GM12878 (cell line): ENCODE results near the gene PPP1R14D. TPM values are rescaled to one million over a fixed set of nuclear protein-coding genes. Genes with fewer than 3 reads are reported as not detected.
A peak's percentile ranks its signal among the peaks of the same experiment; 100 is the strongest.

Source experiments
- ATAC-seq: fragments of 200-7000 bp; cut with Tn5 transposase; 3 replicates; pipeline ENCODE4 v1.9.1; 2020; ENCODE audit warnings: mild to moderate bottlenecking, moderate library complexity
- BruUV-seq: library from RNA; stranded (reverse); fragments of 400-500 nt; replicated peaks from 2 replicates; lab custom pipeline; 2021; lab: Mats Ljungman, UMichigan
- CTCF ChIA-PET: fragments of 300-600 bp; sonication (Branson Sonifier 250); formaldehyde crosslinking; extraction: SDS; loops from one replicate; lab custom pipeline; 2021; ENCODE audit warnings: inconsistent platforms; lab: Yijun Ruan, JAX
- POLR2A ChIA-PET: fragments of 350-600 bp; formaldehyde crosslinking; extraction: SDS; loops from one replicate; lab custom pipeline; 2021; ENCODE audit warnings: inconsistent platforms; lab: Charles Lee
- RAD21 ChIA-PET: fragments of 300-600 bp; sonication (Branson Sonifier 250); formaldehyde crosslinking; loops from one replicate; lab custom pipeline; 2023; ENCODE audit warnings: antibody characterized with exemption; ENCODE audit not compliant: unreplicated experiment; lab: Charles Lee
- SMC1A ChIA-PET: fragments of 300-600 bp; sonication (Branson Sonifier 250); formaldehyde crosslinking; loops from one replicate; lab custom pipeline; 2023; ENCODE audit not compliant: unreplicated experiment, uncharacterized antibody; lab: Charles Lee
- DNase-seq: peaks from one replicate; pipeline ENCODE4 v3.0.0-alpha.2; 2011; ENCODE audit warnings: low read depth, low spot score
- FAIRE-seq: peaks from 3 replicates; lab custom pipeline; 2011; peaks lifted over from hg19 to GRCh38; lab: Jason Lieb, UNC
- H2AFZ ChIP-seq: 2 replicates; pipeline ENCODE4 v1.6.0; 2011; ENCODE audit warnings: low read depth, low read length, control low read depth; ENCODE audit not compliant: control insufficient read depth
- H3K27ac ChIP-seq: 2 replicates; pipeline ENCODE4 v1.5.1; 2011; ENCODE audit warnings: control low read depth; ENCODE audit not compliant: control insufficient read depth, insufficient read depth
- H3K27me3 ChIP-seq, 2 experiments: replicated peaks in 1 of 2; 2 replicates each; pipeline versions ENCODE4 v1.6.0 to v1.6.1; 2011; ENCODE audit warnings: low read length in 1 of 2; ENCODE audit not compliant: control insufficient read depth in 2 of 2, insufficient read depth in 2 of 2
- H3K36me3 ChIP-seq, 2 experiments: 2 replicates each; pipeline ENCODE4 v1.5.1; 2011; ENCODE audit warnings: low read length in 1 of 2; ENCODE audit not compliant: control insufficient read depth in 2 of 2, insufficient read depth in 2 of 2
- H3K4me1 ChIP-seq: 2 replicates; pipeline ENCODE4 v1.6.1; 2011; ENCODE audit warnings: mild to moderate bottlenecking, low read length, moderate library complexity, mixed read lengths; ENCODE audit not compliant: control insufficient read depth, insufficient read depth
- H3K4me2 ChIP-seq: 2 replicates; pipeline ENCODE4 v1.6.0; 2011; ENCODE audit warnings: control low read depth; ENCODE audit not compliant: control insufficient read depth, insufficient read depth
- H3K4me3 ChIP-seq: fragments of 200-600 bp; sonication (generic); 2 replicates; pipeline ENCODE4 v1.5.1; 2016
- H3K79me2 ChIP-seq: 2 replicates; pipeline ENCODE4 v1.6.0; 2011; ENCODE audit warnings: low read length; ENCODE audit not compliant: control insufficient read depth, insufficient read depth
- H3K9ac ChIP-seq: 2 replicates; pipeline ENCODE4 v1.8.0; 2011; ENCODE audit warnings: low read length, control low read depth, mixed read lengths; ENCODE audit not compliant: control insufficient read depth, insufficient read depth
- H3K9me3 ChIP-seq: replicated peaks from 3 replicates; pipeline ENCODE4 v1.5.1; 2011; ENCODE audit warnings: mild to moderate bottlenecking, low read length; ENCODE audit not compliant: control insufficient read depth, insufficient read depth
- H4K20me1 ChIP-seq: 2 replicates; pipeline ENCODE4 v1.6.0; 2011; ENCODE audit not compliant: control insufficient read depth, insufficient read depth
- BCL3 ChIP-seq: IDR thresholded peaks from 2 replicates; pipeline ENCODE4 v1.6.1; 2011; ENCODE audit warnings: borderline replicate concordance, low read depth, mild to moderate bottlenecking, moderate library complexity, low read length; ENCODE audit not compliant: insufficient read depth, poor library complexity, severe bottlenecking
- E2F8 ChIP-seq: fragments of 450-650 bp; IDR thresholded peaks from 2 replicates; pipeline ENCODE4 v1.6.1; 2018; ENCODE audit warnings: mild to moderate bottlenecking, low read depth, moderate library complexity; ENCODE audit not compliant: partially characterized antibody
- ELK1 ChIP-seq: IDR thresholded peaks from 2 replicates; pipeline ENCODE4 v1.6.1; 2012; ENCODE audit warnings: low read depth, low read length, improper control_type of control experiment
- HDAC2 ChIP-seq: fragments of 200-600 bp; sonication (generic); IDR thresholded peaks from 2 replicates; pipeline ENCODE4 v1.6.1; 2017
- JUND ChIP-seq: IDR thresholded peaks from 2 replicates; pipeline ENCODE4 v1.6.1; 2012; ENCODE audit warnings: low read depth, mild to moderate bottlenecking, low read length, improper control_type of control experiment, moderate library complexity
- RELA ChIP-seq: fragments of 450-650 bp; IDR thresholded peaks from 2 replicates; pipeline ENCODE4 v1.8.0; 2014; ENCODE audit warnings: borderline replicate concordance; ENCODE audit not compliant: partially characterized antibody
- SKIL ChIP-seq: fragments of 450-650 bp; IDR thresholded peaks from 2 replicates; pipeline ENCODE4 v1.6.1; 2017; ENCODE audit warnings: mild to moderate bottlenecking, low read depth, inconsistent platforms; ENCODE audit not compliant: poor library complexity, severe bottlenecking
- SREBF1 ChIP-seq: IDR thresholded peaks from 2 replicates; pipeline ENCODE4 v1.6.1; 2012; ENCODE audit warnings: mild to moderate bottlenecking, low read length
- SREBF2 ChIP-seq: IDR thresholded peaks from 2 replicates; pipeline ENCODE4 v1.6.1; 2012; ENCODE audit warnings: mild to moderate bottlenecking, low read length
- STAT3 ChIP-seq: IDR thresholded peaks from 2 replicates; pipeline ENCODE4 v1.6.1; 2011; ENCODE audit warnings: low read depth, low read length, improper control_type of control experiment
- TCF7 ChIP-seq: IDR thresholded peaks from 2 replicates; pipeline ENCODE4 v1.6.1; 2014; ENCODE audit warnings: antibody characterized with exemption, borderline replicate concordance
- WGBS: methylation state at CpG from one replicate; pipeline ENCODE4 v1.1.6; 2016; ENCODE audit warnings: low lambda C conversion rate; ENCODE audit not compliant: insufficient replicate concordance, insufficient coverage; ENCODE audit errors: missing lambda C conversion rate; 5-methylcytosine and 5-hydroxymethylcytosine counted together
- in situ Hi-C: fragments of 300-500 bp; cut with MboI; formaldehyde crosslinking; loops from 9 replicates; pipeline ENCODE4 v1.14.3; 2018; ENCODE audit warnings: mixed read lengths
- intact Hi-C: fragments of 100-400 bp; cut with micrococcal nuclease; formaldehyde crosslinking; loops from one replicate; pipeline ENCODE4 v1.14.2; 2022; ENCODE audit not compliant: unreplicated experiment
- polyA plus RNA-seq, 11 experiments: library from polyadenylated mRNA; depleted of rRNA in 4 of 11; unstranded in 6 of 11; stranded (reverse) in 5 of 11; fragments of >200 nt; fragmentation: Nextera tagmentation in 4 of 11; fragmentation: Illumina TruSeq in 1 of 11; extraction: Ambion mirVana in 4 of 11; extraction: Trizol in 1 of 11; gene quantifications; 1 replicate in 1 of 11; 2 replicates in 10 of 11; pipeline versions ENCODE4 v1.2.1 to v1.2.3, GENCODE V29; 2011 to 2016; ENCODE audit warnings: inconsistent platforms in 2 of 11, missing spikeins in 2 of 11, low read depth in 1 of 11
- total RNA-seq, 4 experiments: library from RNA; depleted of rRNA in 3 of 4; stranded (reverse); fragments of >200 nt in 3 of 4; fragmentation: Illumina TruSeq in 1 of 4; extraction: Trizol in 1 of 4; gene quantifications; 2 replicates each; pipeline versions ENCODE4 v1.2.1 to v1.2.3, GENCODE V29; 2013 to 2021

The PPP1R14D gene
- total and polyA plus RNA-seq, 10 of the 15 experiments (the other 5 are each of a cell fraction or from before 2014, with no cell fraction given), result 0.10 TPM; not detected in 9

GRCh38 chr15:40782609-40783227 lies 45.8 kb downstream of the PPP1R14D start:
- peaks cover 1% of the 10 kb centered on the region; the same call in 1 of the 2 replicates for H3K79me2 ChIP-seq
- in situ Hi-C loops (no loop called here), intact Hi-C loops (loop anchor here (1.0 to 5.0 kb wide), 4 partner anchors 35 to 263 kb away; no protein-coding TSS in a partner anchor)
- H3K27ac ChIP-seq, result no peak overlapping the region
- no peak overlapping the region for H3K4me2 ChIP-seq
- ATAC-seq (peak; percentile 100), DNase-seq (no peak), FAIRE-seq (peak; percentile 93)
- H3K27me3 ChIP-seq, result no peaks in the 10 kb centered on the region
- H3K4me1 ChIP-seq, result peaks cover 5% of the 10 kb centered on the region
- peaks cover 3 to 9% of the 10 kb centered on the region in 2 experiments; a peak in 3 of 4 replicates for H3K36me3 ChIP-seq
- no TSS peak for BruUV-seq
- no peak overlapping the region for H2AFZ ChIP-seq
- no peak overlapping the region for H3K4me3 ChIP-seq
- WGBS, result 9% methylated on average over 8 of the region's 8 CpGs
- ChIA-PET SMC1A (interaction anchor here (0.5 to 2.2 kb wide), 33 partner anchors 10 to 460 kb away, joined by 3 to 22 read pairs (median 4); partner anchors contain the start of genes GCHFR, INAFM2 and RAD51), CTCF (interaction anchor here (0.5 to 6.6 kb wide), 50 partner anchors 8 to 504 kb away, joined by 3 to 45 read pairs (median 6); partner anchors contain the start of genes C15orf62, DNAJC17, GCHFR and RAD51), RAD21 (interaction anchor here (0.5 to 2.2 kb wide), 25 partner anchors 9 to 265 kb away, joined by 3 to 14 read pairs (median 5); partner anchors contain the start of genes C15orf62, CCDC32, GCHFR and SPINT1), POLR2A (interaction anchor here (0.6 to 1.7 kb wide), 6 partner anchors 21 to 231 kb away, joined by 3 to 7 read pairs (median 5); no protein-coding TSS in a partner anchor)
- H3K9ac ChIP-seq, result no peak overlapping the region
- H4K20me1 ChIP-seq, result no peaks in the 10 kb centered on the region
- H3K9me3 ChIP-seq, result no peaks in the 10 kb centered on the region
- TF ChIP-seq ELK1, result no peak
- no peak for TF ChIP-seq SKIL
- TF ChIP-seq TCF7, result no peak
- peak; percentile 30 for TF ChIP-seq RELA
- TF ChIP-seq BCL3, result no peak
- TF ChIP-seq SREBF1, result no peak
- no peak for TF ChIP-seq E2F8
- TF ChIP-seq STAT3, result no peak
- no peak for TF ChIP-seq HDAC2
- no peak for TF ChIP-seq JUND
- no peak for TF ChIP-seq SREBF2
